Stimulated activated CD8-positive, alpha-beta memory T cell treated with anti-CD3 and anti-CD28 coated beads, Interleukin-15, amount 100 ng/mL, for 1 hour (primary cell): ENCODE results near the gene LRP1-AS.
A peak's percentile ranks its signal among the peaks of the same experiment; 100 is the strongest.
"Not testable (repeated sequence)": the region's sequence is repeated elsewhere in the genome, so short reads cannot be mapped to it uniquely, and the experiment has no call there.

ENCODE experiments used
- DNase-seq: peaks from one replicate; pipeline ENCODE4 v3.0.0-alpha.2; 2020; ENCODE audit warnings: low read depth

LRP1-AS gene

DNA sequence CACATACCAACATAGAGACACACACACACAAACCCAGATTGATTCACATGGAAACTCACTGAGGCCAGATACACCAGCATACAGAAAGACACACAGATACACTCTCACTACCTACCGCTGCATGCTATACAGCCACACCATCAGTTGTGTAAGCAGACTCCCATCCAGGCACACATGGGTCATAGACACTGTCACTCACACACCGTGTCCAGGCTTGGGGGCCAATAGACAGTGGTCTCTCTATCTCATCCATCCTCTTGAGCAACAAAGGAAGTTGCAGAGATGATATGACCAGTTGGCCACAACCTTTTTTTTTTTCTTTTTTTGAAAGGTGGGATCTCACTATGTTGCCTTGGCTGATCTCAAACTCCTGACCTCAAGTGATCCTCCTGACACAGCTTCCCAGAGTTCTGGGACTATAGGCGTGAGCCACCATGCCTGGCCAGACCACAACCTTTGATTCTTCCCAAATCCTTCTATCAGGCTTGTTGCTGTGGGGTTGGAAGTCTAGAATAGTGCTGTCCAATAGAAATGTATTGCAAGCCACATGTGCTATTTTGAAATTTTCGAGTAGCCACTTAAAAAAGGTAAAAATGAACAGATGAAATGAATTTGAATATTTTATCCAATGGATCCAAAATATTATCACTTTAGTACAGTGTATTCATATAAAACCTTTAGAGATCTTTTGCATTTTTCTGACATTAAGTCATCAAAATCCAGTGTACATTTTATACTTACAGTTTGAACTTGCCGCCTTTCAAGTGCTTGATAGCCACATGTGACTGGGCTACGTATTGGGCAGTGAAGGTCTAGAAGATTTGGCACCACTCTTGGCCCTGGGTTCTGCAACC, 7.4 kb downstream of the LRP1-AS start:
- no peak for DNase-seq

DNA sequence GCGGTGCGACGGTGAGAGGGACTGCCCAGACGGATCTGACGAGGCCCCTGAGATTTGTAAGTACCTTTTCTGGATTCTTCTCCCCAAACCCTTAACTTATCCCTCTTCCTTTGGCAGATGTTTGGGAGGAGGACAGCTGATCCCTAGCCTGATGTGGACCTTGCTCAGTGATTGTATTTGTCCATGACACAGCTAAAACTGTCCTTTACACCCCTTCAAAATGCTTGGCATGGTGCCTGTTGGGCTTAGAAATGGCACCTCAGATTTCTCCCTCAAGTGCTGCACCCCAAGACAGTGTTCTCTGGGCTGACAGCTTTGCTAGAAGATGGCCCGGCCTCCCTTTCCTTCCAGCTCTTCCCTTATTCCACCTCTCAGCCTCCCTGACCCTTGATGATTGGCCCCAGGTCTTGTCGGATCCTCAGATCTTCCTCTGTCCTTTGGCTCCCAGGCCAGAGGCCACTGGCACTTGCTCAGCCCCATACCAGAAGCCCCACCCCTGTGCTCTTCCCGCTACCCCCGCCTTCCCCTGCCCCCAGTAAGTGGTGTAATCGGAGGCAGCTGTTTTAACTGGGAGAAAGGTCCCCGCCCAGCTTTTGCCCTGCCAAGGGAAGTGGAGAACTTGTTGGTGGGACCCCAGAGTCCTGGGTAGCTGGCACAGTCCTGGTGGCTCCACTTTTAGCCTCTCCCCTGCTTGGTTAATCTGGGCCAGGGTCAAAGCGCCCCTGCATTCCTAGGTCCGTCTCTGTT, 8.7 kb downstream of the LRP1-AS start:
- DNase-seq, result no peak

DNA sequence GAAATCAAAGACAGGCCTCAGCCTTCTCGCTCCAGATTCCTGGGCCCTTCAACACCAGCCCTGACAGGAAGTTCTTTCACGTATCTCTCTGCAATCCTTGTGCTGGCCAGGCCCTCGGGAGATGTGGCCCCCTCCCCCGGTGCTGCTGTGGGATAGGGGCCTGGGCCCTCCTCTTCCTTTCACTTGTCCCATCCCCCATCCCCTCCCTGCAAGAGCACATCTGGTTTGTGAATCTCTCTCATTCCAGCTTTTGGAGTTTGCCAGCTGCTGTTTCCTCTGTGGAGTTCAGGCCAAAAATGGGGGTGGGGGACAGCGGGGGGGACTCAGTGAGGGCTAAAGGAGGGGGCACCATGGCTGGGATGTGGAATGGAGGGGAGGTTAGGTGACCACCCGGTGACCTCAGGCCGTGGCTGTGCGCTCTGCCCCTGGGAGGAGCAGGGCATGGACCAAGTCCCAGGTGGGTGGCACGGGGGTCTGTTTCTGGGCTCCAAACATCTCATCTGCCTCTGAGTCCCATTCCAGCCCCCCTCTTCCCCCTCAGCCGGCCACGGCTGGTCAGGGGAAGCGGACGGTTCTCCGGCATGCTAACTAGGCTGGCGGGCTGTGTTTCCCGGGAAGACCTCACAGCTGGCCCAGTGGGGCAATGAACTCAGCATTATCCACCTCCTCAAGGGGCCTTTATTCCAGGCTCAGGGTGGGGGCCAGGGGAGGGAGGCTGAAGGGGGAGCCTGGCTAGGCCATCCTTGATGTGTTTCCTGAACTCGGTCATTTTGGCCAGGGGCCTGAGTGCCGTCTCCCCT, 11.7 kb downstream of the LRP1-AS start:
- no peak for DNase-seq

DNA sequence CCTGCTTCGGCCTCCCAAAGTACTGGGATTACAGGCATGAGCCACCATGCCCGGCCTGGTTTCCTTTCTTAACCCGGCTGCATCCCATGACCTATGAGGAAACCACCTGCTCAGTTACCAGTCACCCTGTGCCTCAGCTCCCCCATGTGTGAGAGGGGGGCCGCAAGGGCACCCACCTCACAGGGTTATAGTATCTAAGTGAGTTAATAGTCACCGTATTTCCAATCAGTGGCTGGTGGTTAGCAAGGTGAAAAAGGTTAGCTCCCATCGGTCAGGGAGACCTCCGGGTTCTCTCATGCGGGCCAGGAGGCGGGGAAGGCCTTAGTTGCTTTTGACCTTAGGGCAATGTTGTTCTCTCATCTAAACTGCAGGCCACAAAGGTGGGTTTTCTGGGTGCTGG, 12.5 kb downstream of the LRP1-AS start:
- no peak for DNase-seq

DNA sequence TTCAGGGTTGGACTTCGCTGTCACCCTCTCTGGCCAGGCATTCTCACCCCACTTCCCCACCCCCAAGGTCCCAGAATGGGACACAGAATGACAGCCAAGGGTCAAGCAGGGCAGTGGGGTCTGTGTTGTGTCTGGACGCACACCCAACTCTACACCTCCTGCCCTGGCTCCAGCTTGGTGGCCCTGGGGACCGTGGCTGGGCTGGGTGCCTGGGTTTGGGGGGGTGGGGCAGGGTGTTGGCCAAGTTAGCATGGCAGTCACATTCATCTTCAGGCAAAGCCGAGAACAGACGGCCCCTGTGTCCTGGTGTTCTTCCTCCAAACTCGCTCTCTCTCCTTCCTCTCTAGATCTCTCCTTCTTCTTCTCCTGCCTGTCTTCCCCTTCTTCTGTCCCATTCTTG, 13.5 kb downstream of the LRP1-AS start:
- DNase-seq, result no peak

DNA sequence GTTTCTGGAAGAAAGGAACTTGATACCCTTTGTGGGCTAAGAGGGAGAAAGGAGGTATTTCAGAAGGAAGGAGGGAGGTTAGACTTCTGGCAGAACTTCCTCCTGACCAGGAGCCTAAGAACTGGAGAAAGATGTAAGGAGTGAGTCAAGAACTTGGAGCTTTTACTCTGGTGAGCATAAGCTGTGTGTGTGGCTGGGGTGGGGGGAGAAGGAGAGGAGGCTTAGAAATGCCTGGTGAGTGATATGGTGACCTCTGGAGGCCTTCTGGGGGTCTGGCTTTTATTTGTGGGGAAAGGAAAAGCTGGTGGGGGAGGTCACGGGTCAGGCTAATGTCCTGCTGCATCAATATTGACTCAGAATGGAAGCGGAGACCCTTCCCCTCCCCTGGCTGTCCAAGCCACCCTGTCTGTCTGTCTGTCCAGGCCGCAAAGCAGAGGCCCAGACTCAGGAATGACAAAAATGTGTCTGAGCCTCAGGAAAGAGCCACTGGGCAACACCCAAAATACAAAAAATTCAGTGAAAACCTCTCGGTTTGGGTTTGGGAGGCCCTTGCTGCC, 14.3 kb downstream of the LRP1-AS start:
- DNase-seq, result no peak

DNA sequence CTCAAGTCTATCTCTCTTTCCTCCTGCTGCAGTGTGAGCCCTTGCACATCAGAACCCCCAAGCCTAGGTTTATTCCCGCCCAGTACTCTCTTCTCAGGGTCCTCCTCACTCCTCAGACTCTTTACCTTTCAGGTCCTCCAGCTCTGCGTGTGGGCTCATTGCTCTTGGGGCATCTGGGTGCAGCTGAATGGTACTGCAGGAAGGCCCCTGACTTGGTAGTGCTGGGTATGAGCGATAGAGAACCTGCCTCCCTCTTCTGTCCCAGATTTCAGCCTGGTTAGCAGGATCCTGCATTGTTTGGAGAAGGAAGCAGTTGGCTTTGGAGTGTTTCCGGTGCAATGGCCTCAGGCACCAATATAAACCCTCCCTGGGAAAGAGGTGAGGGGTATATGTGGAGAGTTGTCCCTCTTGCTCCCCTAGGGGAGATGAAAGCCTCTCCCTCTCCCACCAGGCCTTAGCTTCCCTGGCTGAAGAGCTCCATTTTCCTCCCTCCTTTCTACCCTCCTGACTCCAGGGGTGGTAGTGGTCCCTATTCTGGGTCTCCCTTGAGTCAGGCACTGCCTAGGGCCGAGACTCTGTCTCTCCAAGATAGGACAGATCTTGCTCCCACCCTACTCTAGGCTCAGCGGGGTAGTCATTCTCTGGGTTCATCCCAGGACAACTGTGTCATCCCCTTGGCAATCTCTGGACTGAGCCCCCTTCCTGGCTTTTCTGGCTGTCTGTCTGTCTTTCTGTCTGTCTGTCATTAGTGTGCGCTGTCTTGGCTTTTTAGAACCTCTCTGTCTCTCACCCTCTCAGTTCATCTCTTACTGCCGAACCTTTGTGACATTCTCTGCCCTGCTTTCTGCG, 15.3 kb downstream of the LRP1-AS start:
- DNase-seq, result no peak

DNA sequence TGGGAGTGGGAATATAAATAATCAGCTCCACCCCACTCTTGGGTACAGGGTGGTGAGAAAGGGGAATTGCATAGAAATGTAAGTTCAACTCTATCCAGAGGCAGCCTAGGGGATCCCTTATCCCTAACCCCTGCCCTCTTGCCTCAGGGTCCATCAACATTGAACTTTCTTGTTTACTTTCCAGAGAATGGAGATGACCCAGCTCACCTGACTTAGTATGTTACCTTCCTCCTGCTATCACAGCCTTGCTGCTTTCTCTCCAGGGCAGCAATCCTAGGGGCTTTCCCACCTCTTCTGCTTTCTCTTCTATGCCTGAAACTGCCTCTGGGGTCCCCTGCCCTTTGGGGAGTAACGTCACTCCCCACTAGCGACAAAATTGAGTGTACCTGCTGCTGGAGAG, 16.5 kb downstream of the LRP1-AS start:
- DNase-seq, result no peak

DNA sequence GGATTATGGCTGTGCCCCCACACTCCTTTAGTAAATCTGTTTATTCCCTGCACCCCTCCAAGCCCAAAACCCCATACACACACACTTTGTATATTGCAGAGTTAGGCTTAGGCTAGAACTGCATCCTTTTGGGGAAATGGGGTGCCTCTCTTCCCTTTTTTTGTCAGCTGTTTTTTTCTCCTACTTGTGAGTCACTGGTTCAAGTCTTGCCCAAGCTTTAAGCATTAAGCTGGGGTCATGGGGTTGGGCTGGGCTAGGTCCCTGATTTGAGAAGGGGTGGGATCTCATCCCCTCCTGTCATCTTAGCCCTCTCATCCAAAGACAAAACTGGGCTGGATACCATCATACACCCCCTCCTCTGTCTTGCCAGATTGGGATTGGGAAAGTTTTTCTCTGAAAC, 17.5 kb downstream of the LRP1-AS start:
- no peak for DNase-seq

DNA sequence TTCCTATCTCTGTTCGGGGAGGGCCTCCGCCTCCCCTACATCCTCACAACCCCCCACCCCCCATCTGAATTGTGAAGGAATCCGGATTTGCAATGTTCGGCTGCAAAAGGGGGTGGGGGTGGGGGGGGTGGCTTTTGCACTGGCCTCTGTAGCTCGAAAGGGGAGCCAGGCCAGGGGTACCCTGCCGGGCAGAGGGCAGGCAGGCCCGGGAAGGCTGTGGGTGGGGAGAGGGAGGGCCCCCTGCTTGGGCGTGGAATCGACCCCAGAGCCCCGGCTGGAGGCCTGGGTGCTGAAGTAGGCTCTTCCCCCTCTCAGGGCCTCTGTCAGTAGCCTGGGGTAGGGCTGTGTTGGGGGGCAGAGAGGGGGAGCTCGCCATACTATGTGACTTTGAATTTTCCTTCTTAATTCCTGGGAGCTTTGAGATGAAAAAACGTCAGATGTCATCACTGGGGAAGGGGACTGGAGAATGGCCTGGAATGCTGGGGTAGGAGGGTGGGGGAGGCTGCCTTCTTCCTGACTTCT, 18.0 kb downstream of the LRP1-AS start:
- DNase-seq, result no peak

DNA sequence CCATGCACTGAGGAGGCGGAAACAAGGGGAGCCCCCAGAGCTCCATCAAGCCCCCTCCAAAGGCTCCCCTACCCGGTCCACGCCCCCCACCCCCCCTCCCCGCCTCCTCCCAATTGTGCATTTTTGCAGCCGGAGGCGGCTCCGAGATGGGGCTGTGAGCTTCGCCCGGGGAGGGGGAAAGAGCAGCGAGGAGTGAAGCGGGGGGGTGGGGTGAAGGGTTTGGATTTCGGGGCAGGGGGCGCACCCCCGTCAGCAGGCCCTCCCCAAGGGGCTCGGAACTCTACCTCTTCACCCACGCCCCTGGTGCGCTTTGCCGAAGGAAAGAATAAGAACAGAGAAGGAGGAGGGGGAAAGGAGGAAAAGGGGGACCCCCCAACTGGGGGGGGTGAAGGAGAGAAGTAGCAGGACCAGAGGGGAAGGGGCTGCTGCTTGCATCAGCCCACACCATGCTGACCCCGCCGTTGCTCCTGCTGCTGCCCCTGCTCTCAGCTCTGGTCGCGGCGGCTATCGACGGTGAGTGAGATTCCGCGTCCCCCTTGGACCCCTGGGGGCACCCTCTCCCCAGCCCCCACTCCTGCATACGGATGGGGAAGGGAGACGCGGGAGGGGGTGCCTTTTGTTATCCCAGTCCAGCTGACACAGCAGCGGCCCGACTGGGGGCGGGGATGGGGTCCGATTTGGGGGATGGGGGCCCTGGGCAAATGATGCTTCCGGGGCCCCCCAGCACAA, 18.7 kb downstream of the LRP1-AS start:
- DNase-seq, result no peak

DNA sequence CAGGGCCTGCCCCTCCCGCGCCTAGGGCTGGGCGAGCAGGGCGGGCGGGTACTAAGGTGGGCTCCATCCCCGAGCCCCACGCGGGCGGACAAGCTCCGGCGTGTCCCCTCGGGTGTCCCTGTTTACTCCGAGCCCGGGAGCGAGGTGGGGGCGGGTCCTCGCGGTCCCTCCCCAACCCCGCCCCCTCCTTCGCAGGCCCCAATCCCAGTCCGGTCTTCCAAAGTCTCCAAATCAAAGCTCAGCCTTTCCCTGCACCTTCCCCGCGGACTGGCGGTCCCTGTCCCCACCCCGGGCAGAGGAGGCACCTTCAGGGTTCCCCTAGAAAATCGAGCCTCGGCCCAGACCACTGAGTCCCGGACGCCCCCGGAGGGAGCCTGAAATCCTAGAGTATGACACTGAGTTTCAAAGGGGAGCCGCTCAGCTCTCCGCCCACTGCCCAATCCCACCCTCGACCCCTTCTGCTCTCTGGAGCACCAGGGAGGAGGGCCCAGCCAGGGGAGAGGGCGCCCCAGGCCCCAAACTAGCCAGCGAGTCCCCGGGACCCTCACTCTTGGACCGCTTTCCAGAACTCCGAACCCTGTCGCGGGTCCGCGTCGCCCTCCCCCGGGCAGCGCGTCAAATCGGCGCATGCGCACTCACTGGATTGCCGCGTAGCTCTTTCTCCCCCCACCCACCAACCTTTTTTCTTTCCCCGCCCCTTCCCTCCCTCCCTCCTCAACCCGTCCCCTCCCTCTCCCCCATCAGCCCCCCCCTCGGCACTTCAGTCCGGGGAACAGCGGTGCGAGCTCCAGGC, 19.5 kb downstream of the LRP1-AS start, which contains the start of gene LRP1:
Gene LRP1 (plus strand): TSS at position 758 of the 793 bp plus-strand sequence. CDS start 482 bp downstream, outside the sequence.
- peak; percentile 48 for DNase-seq

DNA sequence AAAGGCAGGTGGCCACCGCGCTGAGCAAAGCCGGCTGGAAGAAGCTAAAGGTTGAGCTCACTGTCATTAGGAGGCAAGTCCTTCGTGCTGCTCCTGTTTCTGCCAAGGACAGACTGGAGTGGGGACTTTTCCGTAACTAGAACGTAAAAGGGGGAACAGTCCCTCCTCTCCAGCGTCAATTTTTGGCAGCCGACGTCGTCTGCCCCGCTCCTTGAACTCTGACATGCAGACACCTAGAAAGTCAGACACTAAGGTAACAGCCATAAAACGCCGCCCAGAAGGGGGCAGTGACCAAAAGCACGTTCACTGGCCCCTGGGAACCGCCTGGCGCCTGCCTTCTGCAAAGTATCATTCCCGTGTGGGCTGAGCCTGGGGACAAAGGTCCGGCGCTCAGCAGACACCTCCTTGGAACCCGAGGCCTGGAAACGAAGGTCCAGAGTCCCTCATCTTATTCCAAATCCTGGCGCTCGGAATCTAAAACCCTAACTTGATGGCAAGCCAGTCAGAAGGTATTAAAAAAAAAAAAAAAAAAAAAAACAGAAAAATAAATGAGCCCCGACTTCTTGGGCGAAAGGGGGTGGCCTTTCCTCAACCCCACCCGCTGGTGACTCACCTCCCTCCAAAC, 20.2 kb downstream of the LRP1-AS start:
- no peak for DNase-seq

DNA sequence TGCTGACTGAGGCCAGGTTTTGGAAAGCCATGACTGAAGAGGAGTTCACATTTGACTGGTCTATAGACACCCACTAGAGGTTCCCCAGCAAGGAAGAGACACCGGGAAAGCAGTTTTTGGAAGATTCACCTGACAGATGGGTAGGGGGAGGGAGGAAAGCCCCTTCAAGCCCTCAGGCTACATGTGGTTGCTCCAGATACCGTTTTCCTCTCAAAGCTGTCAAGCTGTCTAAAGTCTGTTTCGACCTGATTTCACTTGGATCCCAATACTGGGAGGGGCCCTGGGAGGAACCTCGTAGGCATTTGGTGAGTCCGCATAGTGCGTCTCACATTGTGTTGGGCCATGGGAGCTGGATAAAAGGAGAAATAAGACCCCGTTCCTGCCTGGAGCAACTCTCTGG, 20.9 kb downstream of the LRP1-AS start:
- no peak for DNase-seq

DNA sequence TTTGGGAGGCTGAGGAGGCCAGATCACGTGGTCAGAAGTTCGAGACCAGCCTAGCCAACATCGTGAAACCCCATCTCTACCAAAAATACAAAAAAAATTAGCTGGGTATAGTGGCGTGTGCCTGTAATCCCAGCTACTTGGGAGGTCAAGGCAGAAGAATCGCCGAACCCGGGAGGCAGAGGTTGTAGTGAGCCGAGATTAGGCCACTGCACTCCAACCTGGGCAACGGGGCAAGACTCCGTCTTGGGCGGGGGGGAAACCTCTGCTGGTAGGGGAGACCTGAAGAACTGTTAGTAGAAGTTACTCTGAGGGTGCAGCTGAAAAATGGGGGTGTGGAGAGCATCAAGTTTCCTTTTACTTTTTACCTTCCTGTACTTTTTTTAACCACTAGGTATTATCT, 21.4 kb downstream of the LRP1-AS start:
- DNase-seq, result no peak

DNA sequence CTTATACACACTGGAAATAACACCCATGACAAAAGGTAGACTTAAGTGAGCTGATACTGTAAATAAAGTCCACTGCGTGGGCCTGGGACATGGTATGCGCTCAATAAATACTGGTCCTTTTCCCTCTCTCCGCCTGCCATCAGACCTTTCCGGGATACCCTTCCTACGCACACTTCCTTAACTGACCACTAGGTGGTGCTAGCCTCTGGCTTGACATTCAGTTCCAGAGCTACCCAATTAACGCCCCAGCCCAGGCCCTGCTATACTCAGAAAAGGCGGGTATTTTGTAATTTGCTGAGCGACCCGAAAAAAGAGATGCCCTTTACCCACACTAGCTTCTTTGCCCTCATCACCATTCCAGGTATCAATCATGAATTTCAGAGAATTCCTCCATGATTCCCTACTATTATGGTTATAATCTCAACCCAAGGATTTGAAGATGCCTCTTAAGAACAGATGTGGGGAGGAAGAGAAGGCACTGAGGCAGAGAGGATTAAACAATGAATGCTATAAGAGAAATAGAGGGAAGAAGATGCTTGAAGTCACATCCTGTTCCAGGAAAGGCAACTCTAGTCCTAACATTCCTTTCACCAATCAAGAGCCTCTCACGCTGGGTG, 23.1 kb downstream of the LRP1-AS start:
- DNase-seq, result peak; percentile 60

DNA sequence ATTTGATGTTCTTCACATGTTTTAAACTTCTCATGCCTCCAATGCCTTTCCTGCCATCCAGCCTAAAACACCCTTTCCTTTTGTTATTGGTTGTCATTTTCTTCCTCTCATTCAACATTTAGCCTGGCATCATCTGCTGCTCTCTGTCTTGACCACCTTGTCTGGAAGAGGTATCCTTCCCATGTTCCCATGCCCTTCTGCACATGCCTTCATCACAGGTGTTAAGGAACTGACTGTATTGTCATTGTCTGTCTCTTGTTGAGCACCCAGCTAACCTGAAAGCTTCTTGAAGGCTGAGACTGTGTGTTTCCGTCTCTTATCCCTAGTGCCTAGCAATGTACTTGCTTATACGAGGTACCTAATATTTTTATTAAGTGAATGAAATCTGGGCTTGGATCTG, 23.6 kb downstream of the LRP1-AS start:
- DNase-seq, result no peak

DNA sequence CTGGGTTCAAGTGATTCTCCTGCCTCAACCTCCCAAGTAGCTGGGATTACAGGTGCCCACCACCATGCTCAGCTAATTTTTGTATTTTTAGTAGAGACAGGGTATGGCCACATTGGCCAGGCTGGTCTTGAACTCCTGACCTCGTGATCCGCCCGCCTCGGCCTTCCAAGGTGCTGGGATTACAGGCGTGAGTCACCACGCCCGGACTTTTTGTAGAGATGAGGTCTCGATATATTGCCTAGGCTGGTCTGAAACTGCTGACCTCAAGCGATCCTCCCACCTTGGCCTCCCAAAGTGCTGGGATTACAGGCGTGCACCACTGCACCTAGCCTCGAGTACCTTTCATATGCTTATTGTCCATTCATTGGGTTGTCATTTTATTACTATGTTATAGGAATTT, 26.7 kb downstream of the LRP1-AS start:
- not testable (repeated sequence) for DNase-seq
